GM20000 (cell line): ENCODE measurements around the gene NIN.

Experiments
- DNase-seq: peaks from one replicate; pipeline ENCODE4 v3.0.0; 2012; ENCODE audit warnings: low spot score
- TF ChIP-seq, protein P1 (sequence below): IDR thresholded peaks from 2 replicates; pipeline ENCODE4 v1.5.1; 2012; ENCODE audit warnings: mild to moderate bottlenecking, control low read depth; ENCODE audit errors: extremely low read depth, missing control alignments

The NIN gene

DNA sequence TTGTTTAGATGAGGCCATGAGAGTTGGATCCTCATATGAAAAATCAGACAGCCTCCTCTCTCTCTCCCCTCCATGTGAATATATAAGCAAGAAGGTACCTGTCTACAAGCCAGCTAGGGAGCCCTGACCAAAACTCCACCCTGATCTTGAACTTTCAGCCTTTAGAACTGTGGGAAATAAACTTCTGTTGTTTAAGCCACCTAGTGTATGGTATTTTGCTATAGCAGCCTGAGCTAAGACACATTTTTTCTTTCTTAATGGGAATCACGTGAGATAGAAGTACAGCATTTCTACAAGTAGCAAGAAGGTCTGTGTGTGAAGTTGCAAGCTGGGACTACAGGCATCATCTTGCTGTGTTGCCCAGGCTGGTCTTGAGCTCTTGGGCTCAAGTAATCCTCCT lies 24.6 kb upstream of the NIN start:
- DNase-seq, result no peak
- TF ChIP-seq, protein P1, sequence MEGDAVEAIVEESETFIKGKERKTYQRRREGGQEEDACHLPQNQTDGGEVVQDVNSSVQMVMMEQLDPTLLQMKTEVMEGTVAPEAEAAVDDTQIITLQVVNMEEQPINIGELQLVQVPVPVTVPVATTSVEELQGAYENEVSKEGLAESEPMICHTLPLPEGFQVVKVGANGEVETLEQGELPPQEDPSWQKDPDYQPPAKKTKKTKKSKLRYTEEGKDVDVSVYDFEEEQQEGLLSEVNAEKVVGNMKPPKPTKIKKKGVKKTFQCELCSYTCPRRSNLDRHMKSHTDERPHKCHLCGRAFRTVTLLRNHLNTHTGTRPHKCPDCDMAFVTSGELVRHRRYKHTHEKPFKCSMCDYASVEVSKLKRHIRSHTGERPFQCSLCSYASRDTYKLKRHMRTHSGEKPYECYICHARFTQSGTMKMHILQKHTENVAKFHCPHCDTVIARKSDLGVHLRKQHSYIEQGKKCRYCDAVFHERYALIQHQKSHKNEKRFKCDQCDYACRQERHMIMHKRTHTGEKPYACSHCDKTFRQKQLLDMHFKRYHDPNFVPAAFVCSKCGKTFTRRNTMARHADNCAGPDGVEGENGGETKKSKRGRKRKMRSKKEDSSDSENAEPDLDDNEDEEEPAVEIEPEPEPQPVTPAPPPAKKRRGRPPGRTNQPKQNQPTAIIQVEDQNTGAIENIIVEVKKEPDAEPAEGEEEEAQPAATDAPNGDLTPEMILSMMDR, result no peak

DNA sequence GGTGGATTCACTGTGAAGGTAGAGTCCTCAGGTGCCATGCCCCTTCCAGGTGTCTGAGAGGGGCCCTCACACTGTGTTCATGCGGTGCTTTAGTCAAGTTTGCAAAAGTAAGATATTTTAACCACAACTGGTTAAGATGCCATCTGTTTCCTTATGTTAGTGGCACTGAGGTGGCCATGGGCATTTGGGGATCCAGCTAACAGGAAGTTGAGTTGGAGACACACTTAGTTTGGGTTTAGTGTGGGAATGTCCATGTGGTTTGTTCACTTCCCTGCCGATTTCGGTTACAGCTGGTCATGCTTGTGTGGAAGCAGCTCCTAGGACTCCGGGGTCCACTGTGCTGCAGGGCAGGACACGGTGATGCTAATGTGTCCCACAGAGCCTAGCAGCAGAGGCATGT lies 23.6 kb upstream of the NIN start:
- TF ChIP-seq, protein P1, result no peak
- no peak for DNase-seq

DNA sequence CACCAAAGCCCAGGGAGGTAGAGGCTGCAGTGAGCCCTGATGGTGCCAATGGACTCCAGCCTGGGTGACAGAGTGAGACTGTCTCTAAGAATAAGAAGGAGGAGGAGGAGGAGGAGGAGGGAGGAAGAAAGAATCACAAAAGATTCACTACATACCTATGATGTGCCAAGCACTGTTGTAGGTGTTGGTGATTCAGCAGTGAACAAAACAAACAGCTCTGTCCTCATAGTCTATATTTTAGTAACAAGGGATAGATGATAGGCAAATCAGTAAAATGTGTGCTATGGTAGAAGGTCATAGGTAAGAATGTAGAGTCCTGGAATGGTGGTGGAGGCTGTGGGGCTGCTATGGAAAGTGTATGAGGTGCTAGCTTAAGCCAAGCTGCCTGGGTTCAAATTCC lies 22.9 kb upstream of the NIN start:
- TF ChIP-seq, protein P1, result no peak
- no peak for DNase-seq

DNA sequence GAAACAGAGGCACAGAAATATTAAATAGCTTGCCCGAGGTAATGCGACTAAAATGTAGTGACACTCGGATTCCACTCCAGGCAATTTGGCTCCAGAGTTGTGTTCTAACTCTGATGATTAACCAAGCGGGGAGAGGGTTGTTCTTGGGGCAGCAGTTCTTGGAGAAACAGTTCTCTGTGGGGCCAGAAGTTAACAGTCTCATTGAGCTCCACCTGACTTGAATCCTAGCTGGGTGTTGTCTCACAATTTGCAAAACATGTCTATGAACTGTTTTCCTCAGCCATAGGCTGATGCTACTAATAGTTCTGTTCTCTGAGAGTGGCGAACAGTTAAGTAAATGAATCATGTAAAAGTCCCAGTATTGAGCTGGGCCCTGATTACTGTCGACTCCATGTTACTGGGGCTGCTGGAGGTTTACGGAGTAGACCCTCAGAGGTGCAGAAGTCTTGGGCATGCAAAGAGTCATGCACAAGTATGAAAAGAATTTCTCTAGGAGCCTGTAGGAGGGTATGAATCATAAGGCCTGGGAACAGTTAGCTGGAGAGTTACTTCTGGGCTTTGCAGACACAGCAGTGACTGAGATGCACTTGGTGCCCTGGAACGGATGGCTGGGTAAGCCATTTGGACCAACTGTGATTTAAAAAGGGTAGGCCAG lies 15.4 kb upstream of the NIN start:
- TF ChIP-seq, protein P1, result no peak
- no peak for DNase-seq

DNA sequence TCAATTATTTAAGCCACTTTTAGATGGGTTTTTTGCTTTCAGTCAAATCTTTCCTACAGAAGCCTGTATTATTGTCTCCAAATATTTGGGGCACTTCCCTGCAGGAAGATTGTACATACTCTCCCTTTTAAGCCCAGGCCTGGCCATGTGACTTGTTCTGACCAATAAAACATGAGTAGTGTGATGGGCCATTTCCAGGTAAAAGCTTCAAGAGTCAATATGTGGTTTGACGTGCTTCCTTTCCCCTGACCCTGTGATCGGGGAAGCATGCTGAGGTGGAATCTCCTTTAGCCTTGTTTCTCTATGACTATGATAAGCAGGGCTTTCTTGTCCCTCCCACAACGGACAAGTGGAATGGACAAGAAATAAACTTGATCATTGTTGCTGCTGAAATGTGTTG lies 14.2 kb upstream of the NIN start:
- DNase-seq, result no peak
- TF ChIP-seq, protein P1, result no peak

DNA sequence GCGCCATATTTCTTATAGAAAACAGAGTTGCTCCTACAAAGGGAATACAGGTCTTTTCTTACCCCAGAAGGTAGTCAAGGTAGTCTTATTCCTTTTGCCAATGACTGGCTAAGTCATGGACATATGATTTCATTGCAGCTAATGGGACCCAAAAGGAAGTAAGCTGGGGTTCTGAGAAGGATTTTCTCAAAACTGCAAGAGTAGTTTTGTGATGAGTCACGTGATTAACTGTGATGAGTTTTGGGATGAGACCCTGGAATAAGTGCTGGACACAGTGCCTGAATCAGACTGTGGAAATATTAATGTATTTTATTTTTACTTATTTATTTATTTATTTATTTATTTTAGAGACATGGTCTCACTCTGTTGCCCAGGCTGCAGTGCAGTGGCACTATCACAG lies 13.4 kb upstream of the NIN start:
- TF ChIP-seq, protein P1, result no peak
- DNase-seq, result no peak

DNA sequence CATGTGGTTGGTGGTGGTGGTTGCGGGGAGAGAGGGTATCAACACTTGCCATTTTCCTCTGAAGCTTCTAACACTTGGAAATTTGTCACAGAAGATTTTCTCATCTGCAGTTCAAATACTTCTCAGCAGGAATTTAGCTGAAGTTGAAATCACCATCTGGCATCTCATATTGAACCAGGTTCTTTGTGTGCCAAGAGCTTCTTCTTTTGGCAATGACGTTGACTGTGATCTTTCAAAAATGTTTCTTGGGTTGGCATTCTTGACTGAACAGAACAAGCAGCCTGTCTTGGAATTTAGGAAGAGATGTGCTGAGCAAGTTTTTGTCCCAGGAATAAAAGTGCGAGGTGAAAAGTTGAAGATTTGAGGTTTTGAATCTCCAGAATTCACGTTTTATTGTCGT lies 8.7 kb upstream of the NIN start:
- TF ChIP-seq, protein P1, result no peak
- DNase-seq, result no peak
